HFF-Myc (cell line): ENCODE measurements around the gene NMNAT3.

Experiments
- DNase-seq: peaks from one replicate; pipeline ENCODE4 v3.0.0-alpha.2; 2011; ENCODE audit warnings: low read depth; ENCODE audit errors: extremely low read depth
- H3K4me3 ChIP-seq: replicated peaks from 2 replicates; pipeline ENCODE4 v1.5.1; 2011; ENCODE audit warnings: low read depth, mild to moderate bottlenecking, control low read depth, low read length
- CTCF ChIP-seq: IDR thresholded peaks from 2 replicates; pipeline ENCODE4 v1.5.1; 2012; ENCODE audit warnings: mild to moderate bottlenecking, low read depth, low read length, control low read depth; ENCODE audit errors: missing control alignments

NMNAT3 gene

GRCh38 chr3:139677388-139678155, at the start of gene NMNAT3:
Gene NMNAT3, minus strand, starts transcription at chr3:139677972. Its CDS starts 50,248 bp downstream, at chr3:139627724.
- no peak for TF ChIP-seq CTCF
- DNase-seq, result no peak

GRCh38 chr3:139721370-139721769, 43.6 kb upstream of the NMNAT3 start:
- H3K4me3 ChIP-seq, result no peak overlapping the region
- DNase-seq, result no peak
- no peak for TF ChIP-seq CTCF

More at GRCh38 chr3:139677388-139678155, at the start of gene NMNAT3:
- H3K4me3 ChIP-seq, result peak within 1 kb of the TSS; percentile 39

DNA sequence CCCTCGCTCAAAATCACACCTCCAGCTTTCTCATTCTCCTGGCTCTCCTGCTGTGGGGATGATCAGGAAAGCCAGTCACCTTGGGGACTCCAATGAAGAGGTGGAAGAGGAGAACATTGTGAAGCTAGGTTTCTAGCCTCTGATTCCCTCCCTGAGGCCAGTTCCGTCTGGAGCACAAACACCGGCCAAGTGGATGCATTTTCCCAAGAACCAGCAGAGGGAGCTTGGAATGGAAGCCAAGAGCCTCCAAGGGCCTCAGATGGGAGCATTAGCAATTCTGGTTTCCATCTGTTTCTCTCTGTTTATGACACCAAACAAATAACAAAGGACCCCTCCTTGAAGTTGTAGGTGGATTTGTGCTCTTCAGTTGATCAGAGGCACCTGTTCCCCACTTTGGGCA, 40.6 kb upstream of the NMNAT3 start:
- TF ChIP-seq CTCF, result peak; percentile 49
- DNase-seq, result peak; percentile 6
- H3K4me3 ChIP-seq, result no peak overlapping the region

DNA sequence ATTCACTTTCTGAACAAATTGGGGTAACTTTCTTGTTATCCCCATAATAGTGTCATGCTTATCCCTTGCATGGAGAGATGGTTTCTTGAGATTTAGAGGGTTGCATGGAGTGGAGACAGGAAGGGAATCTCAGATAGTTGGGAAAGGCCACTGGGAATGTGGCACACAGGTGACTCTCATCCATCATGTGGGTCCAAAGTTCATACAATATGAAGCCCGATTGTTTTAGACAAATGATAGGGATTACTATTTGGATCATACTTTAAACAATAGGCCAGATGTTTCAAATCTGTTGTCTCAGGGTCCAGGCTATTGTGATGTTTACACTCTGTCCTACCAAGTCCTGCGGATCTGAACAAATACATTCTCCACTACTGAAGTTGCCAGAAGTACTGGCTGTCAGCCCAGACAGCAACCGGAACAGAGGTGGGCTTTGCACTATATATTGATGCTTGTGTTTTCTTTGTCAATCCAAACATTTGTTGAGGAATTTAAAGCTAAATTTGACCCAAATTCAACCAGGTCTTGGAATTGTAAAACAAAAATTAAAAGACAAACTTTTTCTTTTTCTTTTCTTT, 39.2 kb upstream of the NMNAT3 start:
- TF ChIP-seq CTCF, result no peak
- H3K4me3 ChIP-seq, result no peak overlapping the region

GRCh38 chr3:139715743-139716360, 38.1 kb upstream of the NMNAT3 start:
- DNase-seq, result no peak
- no peak for TF ChIP-seq CTCF
- no peak overlapping the region for H3K4me3 ChIP-seq

More for the DNA sequence above, 39.2 kb upstream of the NMNAT3 start:
- no peak for DNase-seq

DNA sequence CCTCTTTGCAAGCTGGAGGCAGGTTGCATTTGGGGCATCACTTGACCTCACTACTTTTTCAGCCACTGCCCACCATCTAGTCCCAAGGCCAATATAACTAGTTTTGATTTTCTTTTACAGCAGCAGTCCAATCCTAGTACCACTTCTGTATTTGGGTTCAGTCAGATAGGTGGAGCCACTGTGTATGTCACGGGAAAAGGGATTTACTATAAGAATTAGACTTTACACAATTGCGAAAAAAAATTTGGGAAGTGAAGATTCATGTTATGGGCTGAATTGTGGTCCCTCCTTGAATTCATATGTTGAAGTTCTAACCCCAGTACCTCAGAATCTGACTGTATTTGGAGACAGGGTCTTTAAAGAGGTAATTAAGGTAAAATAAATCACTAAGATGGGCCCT, 37.4 kb upstream of the NMNAT3 start:
- TF ChIP-seq CTCF, result no peak
- no peak overlapping the region for H3K4me3 ChIP-seq
- no peak for DNase-seq
